Ramos (cell line): Measurements from ENCODE around the gene HINFP.
"Not testable (repeated sequence)": the region's sequence is repeated elsewhere in the genome, so short reads cannot be mapped to it uniquely, and the experiment has no call there.

ENCODE experiments used
- in situ Hi-C: fragments of 300-500 bp; cut with MboI; formaldehyde crosslinking; loops from one replicate; pipeline ENCODE4 v1.14.3; 2022; ENCODE audit warnings: low sequenced_read_pairs; ENCODE audit not compliant: unreplicated experiment

Gene HINFP

DNA sequence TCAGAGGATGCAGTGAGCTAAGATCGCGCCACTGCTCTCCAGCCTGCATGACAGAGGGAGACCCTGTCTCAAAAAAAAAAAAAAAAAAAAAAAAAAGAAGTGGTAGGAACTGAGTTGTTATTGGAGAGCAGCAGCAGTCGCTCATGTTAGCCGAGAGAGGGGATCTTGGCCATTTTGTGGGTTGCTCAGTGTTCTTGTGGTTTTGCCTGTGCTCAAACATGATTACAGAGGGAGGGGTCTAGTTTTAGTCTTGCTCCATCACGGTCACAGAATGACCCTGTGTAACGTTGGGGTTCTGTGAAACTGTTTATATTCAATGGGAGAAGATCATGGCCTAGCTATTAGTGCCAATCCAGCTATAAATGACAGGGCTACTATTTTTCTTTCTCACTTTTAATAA, 21.7 kb upstream of the HINFP start:
- in situ Hi-C loops: no loop called here

DNA sequence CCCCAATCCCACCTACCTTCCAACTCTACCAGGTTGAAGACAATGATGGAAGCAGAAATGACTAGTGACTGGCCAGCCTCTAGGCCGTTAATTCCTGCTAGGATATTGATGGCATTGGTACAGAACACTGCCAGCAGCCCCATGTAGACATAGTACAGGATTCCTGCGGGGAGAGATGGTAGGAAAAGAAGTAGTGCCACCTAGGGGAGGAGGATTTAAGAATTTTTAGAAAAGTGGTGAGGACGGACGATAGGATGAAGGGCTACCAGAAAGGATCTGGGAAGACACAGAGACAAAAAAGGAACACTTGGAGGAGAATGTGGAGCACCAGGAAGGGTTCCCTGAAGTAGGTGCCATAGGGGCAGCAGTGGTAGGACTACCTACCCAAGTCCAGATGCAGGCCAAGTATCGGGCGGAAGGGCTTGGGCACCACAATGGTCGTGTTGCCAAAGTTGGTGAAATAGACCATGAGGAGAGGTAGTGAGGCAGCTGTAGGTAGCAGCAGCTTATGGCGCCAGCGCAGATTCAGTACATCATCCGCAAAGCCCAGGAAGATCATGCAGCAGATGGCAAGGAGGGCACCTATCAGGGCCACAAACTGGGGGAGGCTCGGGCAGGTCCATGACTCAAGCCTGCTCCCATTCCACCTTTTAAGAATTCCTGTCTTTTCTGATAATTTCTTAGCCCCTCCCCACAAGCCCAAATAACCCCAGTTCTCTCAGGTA, 21.0 kb upstream of the HINFP start:
- in situ Hi-C loops: no loop called here

DNA sequence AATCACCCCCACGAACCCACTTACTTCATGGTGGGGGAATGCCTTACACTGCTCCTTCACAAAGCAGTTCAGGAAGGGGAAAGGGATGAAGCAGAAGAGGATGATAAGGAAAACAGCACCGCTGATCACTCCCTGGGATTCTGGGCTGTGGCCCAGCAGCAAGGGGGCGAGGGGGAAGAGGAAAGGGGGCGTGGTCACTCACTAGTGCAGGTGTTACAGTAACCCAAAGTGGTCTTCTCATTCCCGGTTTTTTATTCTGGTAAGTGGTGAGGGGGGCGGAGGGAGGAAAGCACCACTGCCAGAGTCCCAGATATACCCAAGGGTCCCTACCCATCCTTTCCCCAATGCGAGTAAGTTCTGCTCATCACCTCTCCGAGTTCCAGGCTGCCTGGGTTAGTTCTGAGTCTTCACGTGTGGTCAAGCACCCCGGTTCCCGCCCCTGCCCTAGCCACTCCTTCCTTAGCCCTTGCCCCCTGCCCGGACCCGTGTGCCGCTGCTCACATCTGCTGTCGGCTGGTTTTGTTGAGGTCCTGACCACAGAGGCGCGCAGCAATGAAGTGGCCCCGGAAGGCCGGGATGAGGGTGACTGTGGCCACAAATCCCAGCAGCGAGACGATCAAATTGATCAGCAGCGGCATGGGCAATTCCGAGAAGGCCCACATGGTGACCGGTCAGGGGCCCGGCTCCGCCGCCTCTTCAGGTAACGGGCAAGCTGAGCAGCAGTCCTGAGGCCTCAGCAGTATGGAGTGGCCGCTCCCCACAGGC, 20.2 kb upstream of the HINFP start:
- in situ Hi-C loops: no loop called here

DNA sequence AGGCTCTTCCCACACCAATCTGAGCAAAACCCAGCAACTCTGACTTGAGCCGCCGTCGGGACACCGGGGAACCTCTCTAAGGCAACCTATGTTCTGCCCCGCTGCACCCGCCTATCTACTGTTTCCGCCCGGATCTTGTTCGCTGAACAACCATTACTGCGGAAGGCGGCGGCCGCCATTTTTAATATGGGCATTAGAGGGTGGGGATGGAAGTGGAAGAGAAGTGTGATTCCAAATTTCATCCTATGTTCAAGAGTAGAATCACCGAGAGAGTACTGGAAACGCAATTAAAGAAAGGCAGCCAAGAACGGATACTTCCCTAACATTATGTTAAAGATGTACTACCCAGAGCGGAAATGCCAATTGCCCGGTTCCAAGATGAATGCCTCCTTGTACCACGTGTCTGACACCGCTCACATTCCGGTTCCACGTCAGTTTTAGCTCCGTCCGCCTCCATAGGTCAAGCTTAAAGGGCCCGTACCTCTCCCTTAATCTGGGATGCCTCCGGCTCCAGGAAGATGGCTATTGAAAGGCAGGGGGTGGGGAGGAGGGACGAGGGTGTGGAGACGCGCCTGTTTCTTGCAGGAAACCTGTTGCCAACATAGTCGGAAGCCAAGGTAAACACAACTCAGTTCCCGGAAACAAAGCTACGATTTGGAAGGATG, 19.5 kb upstream of the HINFP start, which contains the start of gene DPAGT1:
Gene DPAGT1 (minus strand): TSS at position 95 of the 665 bp plus-strand sequence. CDS start 198 bp downstream, outside the sequence.
- in situ Hi-C loops: no loop called here

DNA sequence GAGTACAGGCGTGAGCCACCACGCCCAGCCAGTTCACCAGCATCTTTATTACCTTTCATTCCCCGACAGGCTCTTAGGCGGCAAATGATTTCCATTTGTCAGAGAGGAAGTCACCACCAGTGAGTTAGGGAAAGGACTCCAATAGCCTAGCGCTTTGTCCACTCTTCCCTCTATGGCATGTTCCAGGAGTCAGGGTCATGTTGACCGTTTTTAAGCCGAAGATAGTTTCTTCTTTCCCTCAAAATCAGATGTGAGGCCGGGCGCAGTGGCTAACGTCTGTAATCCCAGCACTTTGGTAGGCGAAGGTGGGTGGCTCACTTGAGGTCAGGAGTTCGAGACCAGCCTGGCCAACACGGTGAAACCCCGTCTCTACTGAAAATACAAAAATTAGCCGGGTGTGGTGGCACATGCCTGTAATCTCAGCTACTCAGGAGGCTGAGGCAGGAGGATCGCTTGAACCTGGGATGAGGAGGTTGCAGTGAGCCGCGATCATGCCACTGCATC, 18.2 kb upstream of the HINFP start:
- in situ Hi-C loops: not testable (repeated sequence)

DNA sequence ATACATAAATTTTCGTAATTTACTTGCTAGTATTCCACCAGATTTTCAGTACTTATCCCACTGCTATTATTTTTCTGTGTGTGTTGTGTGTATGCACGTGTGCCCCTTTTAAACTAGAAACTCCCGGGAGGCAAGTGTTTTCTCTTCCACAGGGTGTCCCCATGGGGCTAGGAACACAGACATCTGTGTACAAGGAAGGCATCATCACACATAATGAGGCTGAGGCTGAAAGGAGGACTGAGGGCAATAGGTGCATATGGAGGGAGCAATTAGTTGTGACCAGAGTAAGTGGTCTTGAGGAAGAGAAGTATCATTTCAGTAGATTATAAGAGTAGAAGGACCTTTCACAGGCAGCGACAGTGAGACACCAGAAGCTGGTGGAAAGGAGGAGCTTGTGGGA, 17.6 kb upstream of the HINFP start:
- in situ Hi-C loops: no loop called here

DNA sequence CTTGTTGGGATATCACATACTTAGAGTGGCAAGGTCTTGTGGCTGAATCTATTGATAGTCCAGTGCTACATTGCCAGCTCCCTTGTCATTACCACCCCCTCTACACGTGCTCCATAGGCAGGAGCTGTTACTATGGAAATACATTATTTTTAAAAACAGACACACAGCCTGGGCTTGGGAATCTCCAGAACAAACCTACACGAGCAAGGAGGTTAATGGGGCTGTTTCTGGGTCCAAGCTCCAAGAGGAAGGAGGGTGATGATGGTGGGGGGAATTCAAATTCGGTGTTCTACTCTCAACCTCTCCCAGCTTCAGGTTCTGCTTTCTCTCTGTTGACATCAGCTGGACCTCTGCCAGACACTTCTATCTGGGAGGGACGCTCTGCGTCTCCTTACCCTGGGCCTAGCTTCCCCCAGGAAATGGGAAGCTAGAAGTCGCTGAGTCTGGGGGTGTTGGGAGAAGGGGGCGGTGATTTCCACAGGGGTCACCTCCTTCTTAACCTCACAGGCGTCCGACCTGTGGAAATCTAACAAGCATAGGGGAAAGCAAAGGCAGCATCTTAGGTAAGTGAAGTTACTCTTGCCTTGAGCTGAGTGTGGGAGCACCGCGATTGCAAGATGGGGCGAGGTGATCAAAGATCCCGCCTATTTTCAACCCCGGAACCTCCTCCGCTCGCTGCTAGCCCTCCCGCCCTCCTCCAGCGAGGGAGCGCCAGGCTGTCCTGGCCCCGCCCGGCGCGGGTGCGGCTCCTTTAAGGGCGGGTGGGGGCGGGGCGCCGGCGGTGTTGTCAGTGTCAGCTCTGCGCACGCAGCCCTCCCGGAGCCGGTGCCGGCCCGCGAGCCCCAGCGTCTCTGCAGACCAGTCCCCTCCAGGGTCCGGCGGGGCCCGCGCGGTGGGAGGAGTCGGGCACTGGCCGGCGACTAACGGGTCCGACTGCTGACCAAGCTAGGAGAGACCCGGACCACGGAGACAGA, 14.5 kb upstream of the HINFP start, which contains the start of gene C2CD2L:
Gene C2CD2L (plus strand): TSS at position 781 of the 974 bp plus-strand sequence. CDS start 398 bp downstream, outside the sequence.
- in situ Hi-C loops: no loop called here

DNA sequence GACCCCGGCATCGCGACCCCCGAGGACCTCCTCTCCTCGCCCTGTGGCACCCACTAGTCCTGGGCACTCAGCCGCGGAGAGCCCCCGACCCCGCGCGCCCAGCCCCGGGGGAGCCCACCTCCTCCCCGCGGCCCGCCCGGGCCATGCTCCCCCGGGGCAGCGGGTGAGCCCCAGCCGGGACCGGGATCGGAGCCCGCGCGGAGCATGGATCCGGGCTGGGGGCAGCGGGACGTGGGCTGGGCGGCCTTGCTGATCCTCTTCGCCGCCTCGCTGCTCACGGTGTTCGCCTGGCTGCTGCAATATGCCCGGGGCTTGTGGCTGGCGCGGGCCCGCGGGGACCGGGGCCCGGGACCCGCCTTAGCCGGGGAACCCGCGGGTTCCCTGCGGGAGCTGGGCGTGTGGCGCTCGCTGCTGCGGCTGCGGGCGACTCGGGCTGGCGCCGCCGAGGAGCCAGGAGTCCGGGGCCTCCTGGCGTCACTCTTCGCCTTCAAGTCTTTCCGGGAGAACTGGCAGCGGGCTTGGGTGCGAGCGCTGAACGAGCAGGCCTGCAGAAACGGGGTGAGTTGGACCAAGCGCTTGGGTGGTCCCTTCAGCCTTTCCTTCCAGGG, 13.7 kb upstream of the HINFP start:
- in situ Hi-C loops: no loop called here

DNA sequence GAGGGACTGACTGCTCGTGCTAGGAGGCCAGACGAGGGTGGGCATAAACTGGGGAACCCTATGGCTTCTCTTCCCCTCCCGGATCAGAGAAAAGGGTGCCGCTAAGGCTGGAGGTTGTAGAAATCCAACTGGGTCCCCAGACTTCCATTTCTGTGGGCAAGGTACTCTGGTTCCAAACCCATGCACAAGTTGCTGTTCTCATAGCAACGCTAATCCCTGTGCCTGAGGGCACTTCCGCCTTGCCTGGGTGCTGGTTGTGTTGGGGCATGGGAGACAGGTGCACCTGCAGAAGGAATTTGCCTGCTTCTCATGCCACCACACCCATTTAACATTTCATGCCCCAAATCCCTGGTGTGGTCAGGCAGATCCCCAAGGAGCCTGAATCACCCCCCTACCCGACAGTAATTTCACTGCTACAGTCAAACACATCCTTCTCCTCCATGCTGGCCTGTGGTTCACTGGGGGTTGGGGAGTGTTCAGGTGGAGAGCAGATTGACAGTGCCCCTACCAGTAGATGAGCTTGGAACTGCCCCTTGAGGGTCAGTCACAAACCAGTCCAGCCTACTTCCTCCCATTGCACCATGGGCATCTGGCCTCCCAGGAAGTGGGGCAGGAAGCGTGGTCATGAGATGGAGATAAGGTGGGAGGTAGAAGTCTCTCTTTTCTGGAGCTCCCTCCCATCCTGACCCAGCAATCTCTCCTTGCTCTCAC, 13.1 kb upstream of the HINFP start:
- in situ Hi-C loops: no loop called here

DNA sequence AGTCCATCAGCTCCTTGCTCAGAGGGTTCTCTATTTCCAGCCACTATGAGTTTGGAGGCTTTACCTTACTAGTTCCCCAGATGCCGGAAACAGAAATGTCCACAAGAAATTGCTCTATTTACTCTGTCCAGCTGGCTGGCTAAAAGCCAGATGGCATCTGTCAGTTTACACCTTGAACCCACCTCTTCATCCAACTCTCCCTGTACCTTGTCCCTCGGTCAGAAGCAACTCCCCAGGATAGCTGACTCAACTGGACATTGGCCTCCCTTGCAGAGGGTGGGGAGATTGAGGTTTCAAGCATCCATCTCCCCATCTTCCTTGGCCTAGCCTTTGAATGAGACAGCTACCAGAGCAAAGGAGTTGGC, 12.5 kb upstream of the HINFP start:
- in situ Hi-C loops: no loop called here

DNA sequence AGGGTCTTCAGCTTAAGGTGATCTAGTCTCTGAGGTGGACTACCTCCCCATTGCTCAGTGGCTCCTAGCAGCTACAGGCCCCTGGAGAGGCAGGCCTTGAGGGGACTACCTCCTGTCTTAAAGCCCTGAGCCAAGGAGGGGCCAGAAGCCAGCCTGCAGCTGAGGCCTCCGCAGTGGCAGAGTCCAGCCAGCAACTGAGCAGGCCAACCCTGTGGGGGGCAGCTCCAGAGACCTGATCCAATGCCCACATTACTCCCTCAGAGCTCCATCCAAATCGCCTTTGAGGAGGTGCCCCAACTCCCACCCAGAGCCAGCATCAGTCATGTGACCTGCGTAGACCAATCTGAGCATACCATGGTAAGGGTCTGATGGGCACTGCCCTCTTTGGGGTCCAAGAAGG, 11.5 kb upstream of the HINFP start:
- in situ Hi-C loops: no loop called here

DNA sequence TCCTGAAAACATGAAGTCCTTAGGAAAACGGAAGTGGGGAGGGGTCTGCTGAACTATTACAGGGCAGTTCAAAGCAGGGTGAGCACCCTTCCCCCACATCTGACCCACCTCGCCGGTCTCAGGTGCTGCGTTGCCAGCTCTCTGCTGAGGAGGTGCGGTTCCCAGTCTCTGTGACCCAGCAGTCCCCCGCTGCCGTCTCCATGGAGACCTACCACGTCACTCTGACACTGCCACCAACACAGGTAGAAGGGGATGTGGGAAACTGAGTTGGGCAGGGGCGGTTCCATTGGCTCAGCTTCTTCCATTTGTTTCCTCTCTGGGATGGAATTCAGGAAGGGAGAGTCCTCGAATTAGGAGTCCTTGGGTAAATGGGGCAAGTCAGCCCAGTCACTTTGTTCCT, 10.9 kb upstream of the HINFP start:
- in situ Hi-C loops: no loop called here

DNA sequence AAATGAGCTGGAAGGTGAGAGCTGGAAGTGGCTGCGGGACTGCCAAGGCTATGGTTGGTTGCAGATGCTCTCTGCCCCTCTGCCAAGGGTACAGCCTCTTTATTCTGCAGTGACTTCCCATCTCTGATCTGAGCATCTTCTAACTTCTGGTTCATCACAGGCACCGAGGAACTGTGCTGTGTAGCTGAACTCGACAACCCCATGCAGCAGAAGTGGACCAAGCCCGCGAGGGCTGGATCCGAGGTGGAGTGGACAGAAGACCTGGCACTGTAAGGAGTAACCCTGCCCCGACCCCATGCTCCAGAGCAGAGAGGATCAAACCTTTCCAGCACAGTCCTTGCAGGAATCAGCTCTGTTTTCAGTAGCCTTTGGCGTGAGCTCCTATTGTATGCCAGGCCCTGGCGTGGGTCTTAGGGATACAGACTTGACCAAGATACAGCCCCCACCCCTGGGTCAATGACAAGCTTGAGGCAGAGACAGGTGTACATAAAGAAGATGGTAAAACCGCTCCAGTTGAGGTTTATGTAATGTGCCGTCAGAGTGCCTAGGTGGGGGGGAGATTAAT, 9.9 kb upstream of the HINFP start:
- in situ Hi-C loops: no loop called here

DNA sequence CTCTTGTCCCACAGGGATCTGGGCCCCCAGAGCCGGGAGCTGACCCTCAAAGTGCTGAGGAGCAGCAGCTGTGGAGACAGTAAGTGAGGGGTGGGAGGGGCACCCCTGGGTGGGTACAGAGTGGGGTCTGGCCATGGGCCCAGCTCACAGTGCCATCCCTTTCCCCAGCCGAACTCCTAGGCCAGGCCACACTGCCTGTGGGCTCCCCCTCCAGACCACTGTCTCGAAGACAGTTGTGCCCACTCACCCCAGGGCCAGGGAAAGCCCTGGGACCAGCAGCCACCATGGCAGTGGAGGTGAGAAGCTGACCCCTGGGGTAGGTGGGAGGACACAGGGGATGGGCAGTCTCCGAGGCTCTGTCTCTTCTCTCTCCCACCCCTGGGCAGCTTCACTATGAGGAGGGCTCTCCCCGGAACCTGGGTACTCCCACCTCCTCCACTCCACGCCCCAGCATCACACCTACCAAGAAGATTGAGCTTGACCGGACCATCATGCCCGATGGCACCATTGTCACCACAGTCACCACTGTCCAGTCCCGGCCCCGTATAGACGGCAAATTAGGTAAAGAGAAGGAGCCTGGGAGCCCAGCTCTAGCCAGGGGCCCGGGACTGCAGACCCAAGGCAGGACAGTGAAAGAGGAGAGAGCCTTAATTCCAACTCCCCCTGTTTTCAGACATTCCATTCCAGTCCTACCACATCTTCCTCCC, 8.9 kb upstream of the HINFP start:
- in situ Hi-C loops: no loop called here

DNA sequence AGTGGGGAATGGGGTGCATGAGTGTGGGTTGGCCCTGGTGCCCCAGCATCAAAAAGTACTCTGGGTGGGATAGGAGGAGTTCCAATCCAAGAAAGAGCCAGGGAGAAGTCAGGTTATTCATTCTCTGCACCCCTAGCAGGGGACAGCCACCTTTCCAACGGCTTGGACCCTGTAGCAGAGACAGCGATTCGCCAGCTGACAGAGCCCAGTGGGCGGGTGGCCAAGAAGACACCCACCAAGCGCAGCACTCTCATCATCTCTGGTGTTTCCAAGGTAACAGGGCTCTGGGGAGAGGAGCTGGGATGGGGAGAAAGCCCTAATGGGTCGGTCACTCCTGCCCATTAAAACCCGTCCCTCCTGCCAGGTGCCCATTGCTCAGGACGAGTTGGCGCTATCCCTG, 7.7 kb upstream of the HINFP start:
- in situ Hi-C loops: no loop called here

DNA sequence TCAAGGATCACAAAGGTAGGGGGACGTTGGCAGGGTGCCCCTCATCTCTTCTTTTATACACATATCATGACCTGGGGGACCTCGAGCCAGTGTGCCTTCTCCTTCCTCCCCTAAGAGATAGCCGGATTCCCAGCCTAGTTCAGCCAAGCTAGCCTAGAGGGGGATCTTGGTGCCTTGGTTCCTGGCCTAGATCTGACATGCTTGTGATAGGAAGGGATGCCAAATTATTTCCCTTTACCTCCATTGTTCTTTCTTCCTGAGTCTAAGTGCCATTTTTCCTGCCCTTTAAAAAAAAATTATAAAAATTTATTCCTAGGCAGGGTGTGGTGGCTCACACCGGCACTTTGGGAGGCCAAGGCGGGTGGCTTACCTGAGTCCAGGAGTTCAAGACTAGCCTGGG, 7.0 kb upstream of the HINFP start:
- in situ Hi-C loops: no loop called here

DNA sequence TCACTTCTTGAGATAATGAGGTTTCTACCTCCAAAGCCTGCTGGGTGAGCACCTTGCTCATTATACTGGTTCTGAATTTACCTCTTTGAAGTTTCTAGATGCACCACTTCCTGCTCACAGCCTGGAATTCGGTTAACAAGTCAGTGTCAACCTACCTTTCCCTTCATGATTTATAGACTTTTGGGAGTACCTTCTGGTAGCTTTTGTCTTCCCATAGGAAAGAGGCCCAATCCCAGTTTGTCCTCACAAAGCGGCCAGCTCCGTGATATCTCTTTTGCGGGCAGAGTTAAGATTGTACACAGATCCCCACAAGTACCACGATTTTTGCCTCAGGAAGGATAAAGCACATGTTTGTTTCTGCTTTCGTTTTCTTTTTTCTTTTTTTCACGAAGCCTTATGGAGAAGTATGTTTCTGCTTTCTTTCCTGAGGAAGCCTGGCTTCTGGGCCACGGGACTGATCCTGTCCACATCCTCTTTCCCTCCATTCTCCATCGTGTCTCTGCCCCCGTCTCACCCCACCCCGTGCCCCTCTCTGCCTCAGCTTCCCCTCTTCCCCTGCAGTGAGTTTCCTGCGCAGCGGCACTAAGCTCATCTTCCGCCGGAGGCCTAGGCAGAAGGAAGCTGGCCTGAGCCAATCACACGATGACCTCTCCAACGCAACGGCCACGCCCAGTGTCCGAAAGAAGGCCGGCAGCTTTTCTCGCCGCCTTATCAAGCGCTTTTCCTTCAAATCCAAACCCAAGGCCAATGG, 5.7 kb upstream of the HINFP start:
- in situ Hi-C loops: no loop called here
